Gastrocnemius medialis (tissue), 4 donors: ENCODE data around the gene VAV2. TPM values are rescaled to one million over a fixed set of nuclear protein-coding genes. Genes with fewer than 3 reads are reported as not detected.

Experiments used
- ATAC-seq, 2 donors: fragments of 150-250 bp; one replicate each; pipeline ENCODE4 v1.9.1; 2016
- DNase-seq, 2 donors: peaks; one replicate each; pipeline ENCODE4 v3.0.0-alpha.2; 2019
- H3K27ac ChIP-seq, 4 donors: fragments of 200-600 bp; sonication (generic); 1 replicate in 1 of 4; 2 replicates in 3 of 4; pipeline ENCODE4 v1.5.1; 2016 to 2018; ENCODE audit warnings: mild to moderate bottlenecking in 2 of 4, moderate library complexity in 1 of 4
- H3K27me3 ChIP-seq, 3 donors: fragments of 200-600 bp; sonication (generic) in 2 of 3; 1 replicate in 1 of 3; 2 replicates in 2 of 3; pipeline versions ENCODE4 v1.5.1 to v1.6.0; 2016 to 2019; ENCODE audit warnings: mild to moderate bottlenecking in 1 of 3, moderate library complexity in 1 of 3
- H3K36me3 ChIP-seq, 2 donors: fragments of 200-600 bp; sonication (generic) in 1 of 2; one replicate each; pipeline ENCODE4 v1.5.1; 2017 to 2018
- H3K4me1 ChIP-seq, 2 donors: fragments of 200-600 bp; sonication (generic) in 1 of 2; one replicate each; pipeline ENCODE4 v1.5.1; 2016 to 2017; ENCODE audit warnings: mild to moderate bottlenecking in 2 of 2
- H3K4me3 ChIP-seq, 4 donors: fragments of 200-600 bp; sonication (generic) in 3 of 4; 1 replicate in 1 of 4; 2 replicates in 3 of 4; pipeline ENCODE4 v1.5.1; 2016 to 2019; ENCODE audit warnings: mild to moderate bottlenecking in 2 of 4
- H3K9me3 ChIP-seq, 3 donors: fragments of 200-600 bp; sonication (generic) in 2 of 3; 1 replicate in 1 of 3; 2 replicates in 2 of 3; pipeline ENCODE4 v1.5.1; 2016 to 2019
- POLR2A ChIP-seq, 2 donors: fragments of 450-650 bp; IDR thresholded peaks; one replicate each; pipeline ENCODE4 v1.6.1; 2017; ENCODE audit warnings: antibody characterized with exemption in 2 of 2, mild to moderate bottlenecking in 2 of 2, moderate library complexity in 2 of 2
- in situ Hi-C, 4 donors: fragments of 200-750 bp; cut with MboI; loops; one replicate each; pipeline versions ENCODE4 v1.15.0 to v1.8.0; 2017; ENCODE audit warnings: low sequenced_read_pairs in 4 of 4
- intact Hi-C: fragments of 100-400 bp; cut with DNase I; formaldehyde crosslinking; loops from one replicate; pipeline ENCODE4 v1.15.1; 2023; ENCODE audit warnings: low total_unique reads
- total RNA-seq, 4 donors: library from RNA; depleted of rRNA; stranded (reverse); fragments of >200 nt; gene quantifications; one replicate each; pipeline versions ENCODE4 v1.1.0 to v1.2.3, GENCODE V29; 2016
- TF ChIP-seq, protein P1 (sequence below), 5 experiments: fragments of 450-650 bp in 3 of 5; fragments of 200-600 bp in 2 of 5; sonication (generic) in 2 of 5; IDR thresholded peaks in 4 of 5; conservative IDR thresholded peaks in 1 of 5; 1 replicate in 4 of 5; 2 replicates in 1 of 5; pipeline ENCODE4 v1.5.1; 2016 to 2019; ENCODE audit warnings: antibody characterized with exemption in 5 of 5, mild to moderate bottlenecking in 3 of 5, moderate library complexity in 3 of 5

VAV2 gene
- total RNA-seq, 4 donors from 2014 or later = 0.51 to 1.2 (median 0.97) TPM

DNA sequence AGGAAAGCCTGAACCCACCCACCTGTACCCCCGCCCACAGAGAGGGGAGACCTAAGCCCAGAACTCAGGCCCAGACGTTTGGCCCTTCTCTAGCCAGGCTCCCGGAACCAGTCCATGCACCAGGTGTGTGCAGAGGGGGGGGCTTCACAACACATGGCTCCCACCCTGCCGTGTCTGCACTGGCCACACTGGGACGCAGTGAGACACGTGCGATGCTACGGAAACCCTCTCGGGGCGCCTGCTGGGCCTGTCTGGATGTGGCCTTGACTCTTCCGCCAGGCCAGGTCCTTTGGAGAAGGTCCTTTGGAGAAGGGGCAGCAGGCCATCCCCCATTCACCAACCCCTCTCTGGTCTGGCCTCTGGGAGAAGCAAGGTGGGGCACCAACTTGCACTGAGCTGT is 195.6 kb downstream of the VAV2 start:
- no peak for ATAC-seq
- no peak overlapping the region for H3K4me3 ChIP-seq
- no peak overlapping the region for H3K27ac ChIP-seq
- no peaks in the 10 kb centered on the region for H3K27me3 ChIP-seq
- in situ Hi-C loops = loop anchor here (10.0 kb wide), 2 partner anchors 198 to 298 kb away; partner anchors contain the start of gene VAV2 (in 3 of the 4)
- H3K9me3 ChIP-seq = no peaks in the 10 kb centered on the region
- H3K4me1 ChIP-seq = peaks cover 0 to 4% of the 10 kb centered on the region in 2 donors
- no peaks in the 10 kb centered on the region for H3K36me3 ChIP-seq
- DNase-seq = no peak
- TF ChIP-seq POLR2A (IDR thresholded peaks at IDR 0.05) = no peak
- TF ChIP-seq, protein P1, sequence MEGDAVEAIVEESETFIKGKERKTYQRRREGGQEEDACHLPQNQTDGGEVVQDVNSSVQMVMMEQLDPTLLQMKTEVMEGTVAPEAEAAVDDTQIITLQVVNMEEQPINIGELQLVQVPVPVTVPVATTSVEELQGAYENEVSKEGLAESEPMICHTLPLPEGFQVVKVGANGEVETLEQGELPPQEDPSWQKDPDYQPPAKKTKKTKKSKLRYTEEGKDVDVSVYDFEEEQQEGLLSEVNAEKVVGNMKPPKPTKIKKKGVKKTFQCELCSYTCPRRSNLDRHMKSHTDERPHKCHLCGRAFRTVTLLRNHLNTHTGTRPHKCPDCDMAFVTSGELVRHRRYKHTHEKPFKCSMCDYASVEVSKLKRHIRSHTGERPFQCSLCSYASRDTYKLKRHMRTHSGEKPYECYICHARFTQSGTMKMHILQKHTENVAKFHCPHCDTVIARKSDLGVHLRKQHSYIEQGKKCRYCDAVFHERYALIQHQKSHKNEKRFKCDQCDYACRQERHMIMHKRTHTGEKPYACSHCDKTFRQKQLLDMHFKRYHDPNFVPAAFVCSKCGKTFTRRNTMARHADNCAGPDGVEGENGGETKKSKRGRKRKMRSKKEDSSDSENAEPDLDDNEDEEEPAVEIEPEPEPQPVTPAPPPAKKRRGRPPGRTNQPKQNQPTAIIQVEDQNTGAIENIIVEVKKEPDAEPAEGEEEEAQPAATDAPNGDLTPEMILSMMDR (IDR thresholded peaks at IDR 0.05 in 4 of 5, conservative IDR thresholded peaks at IDR 0.05 in 1 of 5) = no peak
- intact Hi-C loops = no loop called here

DNA sequence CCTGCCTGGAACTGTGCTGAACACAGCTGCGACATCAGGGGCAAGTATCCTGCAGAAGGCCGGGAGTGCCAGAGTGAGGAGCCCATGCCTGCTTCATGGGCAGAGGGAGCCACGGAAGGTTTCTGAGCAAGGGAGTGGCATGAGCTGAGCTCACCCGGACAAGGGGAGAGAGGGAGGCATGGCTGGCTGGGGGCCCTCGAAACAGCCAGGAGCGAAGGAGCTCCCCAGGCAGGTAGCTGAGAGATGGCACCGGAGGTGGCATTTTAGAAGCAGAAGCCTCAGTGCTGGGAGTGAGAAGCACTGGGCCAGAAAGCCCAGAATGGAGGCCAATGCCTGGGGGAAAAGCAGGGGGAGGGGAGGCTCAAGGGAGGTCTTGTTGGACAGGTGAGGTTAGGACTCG is 197.1 kb downstream of the VAV2 start:
- in situ Hi-C loops = loop anchor here (10.0 kb wide), 2 partner anchors 200 to 300 kb away; partner anchors contain the start of gene VAV2 (in 3 of the 4)

DNA sequence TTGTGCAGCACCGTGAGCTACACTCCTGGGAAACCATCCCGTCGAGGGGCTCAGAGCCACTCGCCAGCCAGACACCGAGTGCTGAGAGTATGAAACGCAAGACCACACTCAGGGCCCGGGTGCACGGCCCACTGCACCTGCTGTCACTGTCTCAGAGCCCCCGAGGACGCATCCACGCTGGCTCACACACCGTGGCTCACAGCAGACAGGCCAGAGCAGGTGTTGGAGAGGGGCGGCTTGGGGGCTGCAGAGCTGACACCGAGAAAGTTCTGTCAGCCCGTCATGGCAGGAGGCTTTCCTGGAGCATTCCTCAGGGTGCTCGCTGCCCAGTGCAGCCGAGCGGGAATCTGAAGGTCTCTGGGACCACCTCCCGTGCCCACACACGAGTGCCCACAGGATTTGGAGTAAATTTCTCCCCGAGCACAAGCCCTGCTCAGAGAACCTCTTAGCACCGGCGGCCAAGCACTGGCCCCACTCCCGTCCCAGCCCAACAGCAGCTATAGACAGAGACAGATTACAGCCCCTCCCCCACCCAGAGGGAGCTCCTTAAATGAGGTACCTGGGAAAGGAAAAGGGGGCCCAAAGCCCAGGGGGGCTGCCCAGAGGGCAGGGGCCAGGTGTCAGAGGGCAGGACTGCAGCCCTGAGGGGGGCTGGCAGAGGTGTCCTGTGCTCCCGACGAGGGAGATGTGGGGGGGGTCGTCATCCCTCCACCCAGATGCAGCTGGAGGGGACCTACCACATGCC is 197.9 kb downstream of the VAV2 start:
- intact Hi-C loops (no loop called here), in situ Hi-C loops (loop anchor here (5.0 to 10.0 kb wide), 4 partner anchors 201 to 303 kb away; partner anchors contain the start of gene VAV2 (in 3 of the 4))
- H3K36me3 ChIP-seq = no peaks in the 10 kb centered on the region

More for the DNA sequence above, 197.1 kb downstream of the VAV2 start:
- Histone ChIP-seq H3K4me1 (peaks cover 0 to 4% of the 10 kb centered on the region in 2 donors), H3K4me3 (no peak overlapping the region), H3K27me3 (no peaks in the 10 kb centered on the region), H3K36me3 (no peaks in the 10 kb centered on the region), H3K27ac (no peak overlapping the region), H3K9me3 (no peaks in the 10 kb centered on the region)
- ATAC-seq (no peak), DNase-seq (no peak)
- intact Hi-C loops = no loop called here
- TF ChIP-seq, protein P1 (IDR thresholded peaks at IDR 0.05 in 4 of 5, conservative IDR thresholded peaks at IDR 0.05 in 1 of 5) = no peak

DNA sequence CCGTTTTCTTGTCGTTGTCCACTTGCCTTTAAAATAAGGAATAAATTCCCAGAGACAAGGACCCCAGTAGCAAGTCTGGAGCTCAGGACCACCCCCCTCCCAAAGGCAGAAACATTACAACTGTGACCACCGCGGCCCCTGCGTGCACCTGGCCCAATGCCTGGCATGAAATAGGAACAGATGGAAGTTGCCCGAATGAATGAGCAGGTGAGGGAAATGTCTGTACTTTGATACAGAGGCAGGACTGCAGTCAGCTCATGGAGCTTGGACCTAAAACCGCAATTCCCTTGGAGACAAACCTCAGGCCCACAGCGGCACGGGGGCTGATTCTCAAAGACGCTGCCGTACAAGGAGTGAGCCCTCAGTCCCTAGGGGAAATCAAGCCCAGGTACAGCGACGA is 198.7 kb downstream of the VAV2 start:
- ATAC-seq = no peak
- intact Hi-C loops (loop anchor here (1.0 kb wide), 2 partner anchors 49 to 201 kb away; no protein-coding TSS in a partner anchor), in situ Hi-C loops (loop anchor here (5.0 to 10.0 kb wide), 4 partner anchors 201 to 304 kb away; partner anchors contain the start of gene VAV2 (in 3 of the 4))
- TF ChIP-seq, protein P1 (IDR thresholded peaks at IDR 0.05 in 4 of 5, conservative IDR thresholded peaks at IDR 0.05 in 1 of 5) = no peak
- TF ChIP-seq POLR2A (IDR thresholded peaks at IDR 0.05) = no peak
- no peak for DNase-seq
- Histone ChIP-seq H3K36me3 (no peaks in the 10 kb centered on the region), H3K4me3 (no peak overlapping the region), H3K9me3 (no peaks in the 10 kb centered on the region), H3K27me3 (no peaks in the 10 kb centered on the region), H3K4me1 (peaks cover 0 to 4% of the 10 kb centered on the region in 2 donors), H3K27ac (no peak overlapping the region)

More for the DNA sequence above, 197.9 kb downstream of the VAV2 start:
- Histone ChIP-seq H3K27me3 (no peaks in the 10 kb centered on the region), H3K9me3 (no peaks in the 10 kb centered on the region), H3K27ac (no peak overlapping the region), H3K4me1 (peaks cover 0 to 4% of the 10 kb centered on the region in 2 donors), H3K4me3 (no peak overlapping the region)
- DNase-seq (no peak), ATAC-seq (no peak)
- TF ChIP-seq, protein P1 (IDR thresholded peaks at IDR 0.05 in 4 of 5, conservative IDR thresholded peaks at IDR 0.05 in 1 of 5) = no peak
- TF ChIP-seq POLR2A (IDR thresholded peaks at IDR 0.05) = no peak
